Neural cell (in vitro differentiated cells): ENCODE results near the gene CILP2. TPM values are rescaled to one million over a fixed set of nuclear protein-coding genes. Genes with fewer than 3 reads are reported as not detected.

ENCODE experiments used
- H2AFZ ChIP-seq: fragments of 200-600, 300-800 bp; sonication (generic), shearing (Covaris generic); 2 replicates; pipeline ENCODE4 v1.6.0; 2014; ENCODE audit warnings: low read depth, mild to moderate bottlenecking, antibody characterized with exemption, low read length, moderate library complexity
- H3F3A ChIP-seq: fragments of 200-600 bp; shearing (Covaris generic); 2 replicates; pipeline ENCODE4 v1.6.1; 2016; ENCODE audit warnings: mild to moderate bottlenecking, moderate library complexity, mixed read lengths, antibody characterized with exemption, low read length; ENCODE audit not compliant: insufficient read depth, poor library complexity, severe bottlenecking
- H3K27ac ChIP-seq: fragments of 200-600, 300-800 bp; sonication (generic), shearing (Covaris generic); 2 replicates; pipeline ENCODE4 v1.5.1; 2014; ENCODE audit warnings: mild to moderate bottlenecking, low read length, moderate library complexity
- H3K27me3 ChIP-seq: fragments of 300-800, 200-600 bp; sonication (generic), shearing (Covaris generic); 2 replicates; pipeline ENCODE4 v1.6.0; 2014; ENCODE audit warnings: mild to moderate bottlenecking, low read depth, low read length, moderate library complexity; ENCODE audit not compliant: insufficient read depth
- H3K36me3 ChIP-seq: fragments of 300-800, 200-600 bp; sonication (generic), shearing (Covaris generic); 2 replicates; pipeline ENCODE4 v1.5.1; 2014; ENCODE audit warnings: mild to moderate bottlenecking, antibody characterized with exemption, low read length, moderate library complexity; ENCODE audit not compliant: insufficient read depth
- H3K4me2 ChIP-seq: fragments of 300-800, 200-600 bp; sonication (generic), shearing (Covaris generic); 2 replicates; pipeline ENCODE4 v1.6.0; 2014; ENCODE audit warnings: mild to moderate bottlenecking, low read length
- H3K4me3 ChIP-seq: fragments of 300-800, 200-600 bp; sonication (generic), shearing (Covaris generic); 2 replicates; pipeline ENCODE4 v1.5.1; 2014; ENCODE audit warnings: mild to moderate bottlenecking, low read length, moderate library complexity
- H3K79me2 ChIP-seq: fragments of 200-600 bp; shearing (Covaris generic); replicated peaks from 2 replicates; pipeline ENCODE4 v1.6.0; 2014; ENCODE audit warnings: mild to moderate bottlenecking, low read length, moderate library complexity; ENCODE audit not compliant: insufficient read depth
- H3K9ac ChIP-seq: fragments of 300-800, 200-600 bp; sonication (generic), shearing (Covaris generic); 2 replicates; pipeline ENCODE4 v1.6.1; 2016; ENCODE audit warnings: mild to moderate bottlenecking, low read length, mixed read lengths
- H3K9me2 ChIP-seq: fragments of 200-600 bp; shearing (Covaris generic); 2 replicates; pipeline ENCODE4 v1.6.1; 2016; ENCODE audit warnings: mild to moderate bottlenecking, low read length, mixed read lengths; ENCODE audit not compliant: insufficient read depth
- H3K9me3 ChIP-seq: fragments of 200-600, 300-800 bp; sonication (generic), shearing (Covaris generic); 2 replicates; pipeline ENCODE4 v1.6.1; 2016; ENCODE audit warnings: mild to moderate bottlenecking, mixed run types, low read length, moderate library complexity, mixed read lengths
- H4K20me1 ChIP-seq: fragments of 200-600 bp; shearing (Covaris generic); 2 replicates; pipeline ENCODE4 v1.6.1; 2016; ENCODE audit warnings: mild to moderate bottlenecking, mixed run types; ENCODE audit not compliant: insufficient read depth
- EP300 ChIP-seq: fragments of 450-650 bp; conservative IDR thresholded peaks from 2 replicates; pipeline ENCODE4 v1.6.1; 2014; ENCODE audit warnings: antibody characterized with exemption, mild to moderate bottlenecking, moderate library complexity; ENCODE audit not compliant: poor library complexity, severe bottlenecking
- EZH2 ChIP-seq: fragments of 200-600, 300-800 bp; shearing (Covaris generic), sonication (generic); IDR thresholded peaks from 2 replicates; pipeline ENCODE4 v1.6.1; 2014; ENCODE audit warnings: antibody characterized with exemption, low read length, borderline replicate concordance, mild to moderate bottlenecking; ENCODE audit not compliant: insufficient read depth, poor library complexity, severe bottlenecking
- MXI1 ChIP-seq: fragments of 450-650 bp; conservative IDR thresholded peaks from 2 replicates; pipeline ENCODE4 v1.6.1; 2014; ENCODE audit warnings: antibody characterized with exemption, mild to moderate bottlenecking; ENCODE audit not compliant: poor library complexity, severe bottlenecking
- POLR2AphosphoS5 ChIP-seq: IDR thresholded peaks from 2 replicates; pipeline ENCODE4 v1.6.1; 2012
- RAD21 ChIP-seq: fragments of 450-650 bp; conservative IDR thresholded peaks from 2 replicates; pipeline ENCODE4 v1.6.1; 2014; ENCODE audit warnings: antibody characterized with exemption, mild to moderate bottlenecking, moderate library complexity
- SMC3 ChIP-seq: fragments of 450-650 bp; conservative IDR thresholded peaks from 2 replicates; pipeline ENCODE4 v1.6.1; 2014; ENCODE audit warnings: antibody characterized with exemption, mild to moderate bottlenecking, moderate library complexity; ENCODE audit not compliant: poor library complexity
- TAF1 ChIP-seq: IDR thresholded peaks from 2 replicates; pipeline ENCODE4 v1.6.1; 2012; ENCODE audit warnings: low read depth
- polyA plus RNA-seq: library from polyadenylated mRNA; depleted of rRNA; stranded (reverse); fragments of >200 nt; gene quantifications from 2 replicates; pipeline ENCODE4 v1.2.3, GENCODE V29; 2014
- TF ChIP-seq, protein P1 (sequence below): fragments of 450-650 bp; IDR thresholded peaks from 2 replicates; pipeline ENCODE4 v1.5.1; 2014; ENCODE audit warnings: antibody characterized with exemption, mild to moderate bottlenecking, moderate library complexity; ENCODE audit not compliant: poor library complexity, severe bottlenecking
- TF ChIP-seq, protein P2 (sequence below): IDR thresholded peaks from 2 replicates; pipeline ENCODE4 v1.6.1; 2012; ENCODE audit warnings: borderline replicate concordance

Gene CILP2
- polyA plus RNA-seq, 1 donor from 2014 or later, result 0.84 TPM

DNA sequence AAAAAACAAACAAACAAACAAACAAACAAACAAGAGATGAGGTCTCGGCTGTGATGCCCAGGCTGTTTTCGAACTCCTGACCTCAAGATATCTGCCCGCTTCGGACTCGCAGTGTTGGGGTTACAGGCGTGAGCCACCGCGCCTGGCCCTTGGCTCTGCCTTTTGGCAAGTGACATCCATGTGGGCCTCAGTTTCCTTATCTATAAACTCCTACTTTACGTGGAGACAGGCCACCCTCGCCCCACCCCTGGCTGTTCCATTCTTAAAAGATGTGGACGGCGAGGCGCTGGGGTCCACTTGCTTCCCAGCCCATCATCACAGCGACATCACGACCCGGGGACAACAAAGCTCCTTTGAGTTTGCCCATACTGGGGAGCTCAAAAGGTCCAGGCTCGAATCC, 24.4 kb upstream of the CILP2 start:
- Histone ChIP-seq H3K4me2 (no peak overlapping the region), H4K20me1 (no peaks in the 10 kb centered on the region), H3K9ac (no peak overlapping the region), H2AFZ (no peak overlapping the region), H3K4me3 (no peak overlapping the region), H3K79me2 (peaks cover 22% of the 10 kb centered on the region), H3K36me3 (no peaks in the 10 kb centered on the region), H3K27me3 (no peaks in the 10 kb centered on the region), H3K9me2 (no peaks in the 10 kb centered on the region), H3F3A (no peaks in the 10 kb centered on the region), H3K9me3 (no peaks in the 10 kb centered on the region), H3K27ac (no peak overlapping the region)
- TF ChIP-seq TAF1 (no peak), POLR2AphosphoS5 (no peak), SMC3 (no peak), EZH2 (no peak), EP300 (no peak), MXI1 (no peak), RAD21 (no peak)
- TF ChIP-seq, protein P1, sequence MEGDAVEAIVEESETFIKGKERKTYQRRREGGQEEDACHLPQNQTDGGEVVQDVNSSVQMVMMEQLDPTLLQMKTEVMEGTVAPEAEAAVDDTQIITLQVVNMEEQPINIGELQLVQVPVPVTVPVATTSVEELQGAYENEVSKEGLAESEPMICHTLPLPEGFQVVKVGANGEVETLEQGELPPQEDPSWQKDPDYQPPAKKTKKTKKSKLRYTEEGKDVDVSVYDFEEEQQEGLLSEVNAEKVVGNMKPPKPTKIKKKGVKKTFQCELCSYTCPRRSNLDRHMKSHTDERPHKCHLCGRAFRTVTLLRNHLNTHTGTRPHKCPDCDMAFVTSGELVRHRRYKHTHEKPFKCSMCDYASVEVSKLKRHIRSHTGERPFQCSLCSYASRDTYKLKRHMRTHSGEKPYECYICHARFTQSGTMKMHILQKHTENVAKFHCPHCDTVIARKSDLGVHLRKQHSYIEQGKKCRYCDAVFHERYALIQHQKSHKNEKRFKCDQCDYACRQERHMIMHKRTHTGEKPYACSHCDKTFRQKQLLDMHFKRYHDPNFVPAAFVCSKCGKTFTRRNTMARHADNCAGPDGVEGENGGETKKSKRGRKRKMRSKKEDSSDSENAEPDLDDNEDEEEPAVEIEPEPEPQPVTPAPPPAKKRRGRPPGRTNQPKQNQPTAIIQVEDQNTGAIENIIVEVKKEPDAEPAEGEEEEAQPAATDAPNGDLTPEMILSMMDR, result no peak
- TF ChIP-seq, protein P2, sequence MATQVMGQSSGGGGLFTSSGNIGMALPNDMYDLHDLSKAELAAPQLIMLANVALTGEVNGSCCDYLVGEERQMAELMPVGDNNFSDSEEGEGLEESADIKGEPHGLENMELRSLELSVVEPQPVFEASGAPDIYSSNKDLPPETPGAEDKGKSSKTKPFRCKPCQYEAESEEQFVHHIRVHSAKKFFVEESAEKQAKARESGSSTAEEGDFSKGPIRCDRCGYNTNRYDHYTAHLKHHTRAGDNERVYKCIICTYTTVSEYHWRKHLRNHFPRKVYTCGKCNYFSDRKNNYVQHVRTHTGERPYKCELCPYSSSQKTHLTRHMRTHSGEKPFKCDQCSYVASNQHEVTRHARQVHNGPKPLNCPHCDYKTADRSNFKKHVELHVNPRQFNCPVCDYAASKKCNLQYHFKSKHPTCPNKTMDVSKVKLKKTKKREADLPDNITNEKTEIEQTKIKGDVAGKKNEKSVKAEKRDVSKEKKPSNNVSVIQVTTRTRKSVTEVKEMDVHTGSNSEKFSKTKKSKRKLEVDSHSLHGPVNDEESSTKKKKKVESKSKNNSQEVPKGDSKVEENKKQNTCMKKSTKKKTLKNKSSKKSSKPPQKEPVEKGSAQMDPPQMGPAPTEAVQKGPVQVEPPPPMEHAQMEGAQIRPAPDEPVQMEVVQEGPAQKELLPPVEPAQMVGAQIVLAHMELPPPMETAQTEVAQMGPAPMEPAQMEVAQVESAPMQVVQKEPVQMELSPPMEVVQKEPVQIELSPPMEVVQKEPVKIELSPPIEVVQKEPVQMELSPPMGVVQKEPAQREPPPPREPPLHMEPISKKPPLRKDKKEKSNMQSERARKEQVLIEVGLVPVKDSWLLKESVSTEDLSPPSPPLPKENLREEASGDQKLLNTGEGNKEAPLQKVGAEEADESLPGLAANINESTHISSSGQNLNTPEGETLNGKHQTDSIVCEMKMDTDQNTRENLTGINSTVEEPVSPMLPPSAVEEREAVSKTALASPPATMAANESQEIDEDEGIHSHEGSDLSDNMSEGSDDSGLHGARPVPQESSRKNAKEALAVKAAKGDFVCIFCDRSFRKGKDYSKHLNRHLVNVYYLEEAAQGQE, result no peak

DNA sequence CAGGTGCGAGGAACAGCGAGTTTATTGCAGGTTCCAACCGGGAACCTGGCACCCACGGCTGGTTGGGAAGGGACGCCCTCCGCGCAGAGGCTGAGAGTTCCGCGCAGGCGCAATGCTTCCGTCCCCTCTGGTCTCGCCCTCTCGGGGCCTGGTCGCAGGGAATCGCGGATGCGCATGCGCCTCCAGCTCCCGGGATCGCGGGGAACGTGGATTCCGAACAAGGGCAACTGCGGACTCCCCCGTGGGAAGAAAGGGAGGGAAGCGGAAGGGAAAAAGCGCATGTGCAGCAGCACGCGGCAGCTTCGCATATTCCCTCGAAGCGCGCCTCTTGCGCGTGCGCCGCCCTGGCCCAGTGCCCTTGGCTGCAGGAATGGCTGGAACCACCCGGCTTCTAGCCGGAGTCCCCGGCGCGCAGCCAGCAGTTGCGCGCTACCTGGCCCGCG, 23.8 kb upstream of the CILP2 start:
- Histone ChIP-seq H3K9me3 (no peaks in the 10 kb centered on the region), H3K9ac (no peak overlapping the region), H4K20me1 (no peaks in the 10 kb centered on the region), H3K9me2 (no peaks in the 10 kb centered on the region), H3F3A (no peaks in the 10 kb centered on the region), H2AFZ (no peak overlapping the region), H3K4me2 (no peak overlapping the region), H3K36me3 (no peaks in the 10 kb centered on the region), H3K4me3 (no peak overlapping the region), H3K27ac (no peak overlapping the region), H3K79me2 (peaks cover 22% of the 10 kb centered on the region), H3K27me3 (no peaks in the 10 kb centered on the region)
- TF ChIP-seq, protein P2, result no peak
